Erythroblast (primary cell): ENCODE results near the gene ACADM.

ENCODE experiments used
- GATA1 ChIP-seq: IDR thresholded peaks from 2 replicates; pipeline ENCODE4 v1.6.1; 2011; ENCODE audit warnings: low read depth, mild to moderate bottlenecking, control low read depth, low read length, moderate library complexity
- POLR2A ChIP-seq: IDR thresholded peaks from 2 replicates; pipeline ENCODE4 v1.6.1; 2011; ENCODE audit warnings: mild to moderate bottlenecking, low read length

GRCh38 chr1:75765697-75766355 is 41.3 kb downstream of the ACADM start:
- TF ChIP-seq POLR2A (no peak), GATA1 (no peak)
